NCI-H524 treated with DMSO at 0.1 percent for 48 hours (cell line): ENCODE data around the gene DMRTC2.

Experiments used
- DNase-seq: peaks from one replicate; lab custom pipeline; 2025; lab: John Stamatoyannopoulos, UW

DMRTC2 gene

GRCh38 chr19:41845001-41845050, at the start of gene DMRTC2:
Gene DMRTC2, plus strand, starts transcription at chr19:41845042. Its CDS starts 2,387 bp downstream, at chr19:41847429.
- DNase-seq, result no peak

GRCh38 chr19:41796362-41796761, 48.5 kb upstream of the DMRTC2 start, which contains the start of gene CEACAM3:
Gene CEACAM3, plus strand, starts transcription at chr19:41796587. Its CDS starts 91 bp downstream, at chr19:41796678.
- DNase-seq, result no peak

DNA sequence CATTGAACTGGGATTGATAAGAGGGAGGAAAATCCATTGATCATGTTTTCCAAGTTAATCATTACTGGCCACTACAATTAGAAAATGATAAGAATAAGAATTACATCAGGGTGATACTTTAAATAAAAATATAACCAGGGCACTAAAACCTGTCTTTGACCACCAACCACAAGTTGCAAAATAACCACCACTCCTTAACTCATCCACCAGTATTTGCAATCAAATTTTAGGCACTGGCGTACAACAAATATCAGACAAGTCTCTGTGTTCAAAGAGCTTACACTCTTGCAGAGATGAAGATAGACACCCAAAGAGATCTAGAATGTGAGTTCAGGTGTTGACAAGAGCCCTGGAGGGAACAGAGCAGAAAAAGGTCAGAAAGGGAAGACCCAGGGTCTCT, 47.9 kb upstream of the DMRTC2 start:
- no peak for DNase-seq

DNA sequence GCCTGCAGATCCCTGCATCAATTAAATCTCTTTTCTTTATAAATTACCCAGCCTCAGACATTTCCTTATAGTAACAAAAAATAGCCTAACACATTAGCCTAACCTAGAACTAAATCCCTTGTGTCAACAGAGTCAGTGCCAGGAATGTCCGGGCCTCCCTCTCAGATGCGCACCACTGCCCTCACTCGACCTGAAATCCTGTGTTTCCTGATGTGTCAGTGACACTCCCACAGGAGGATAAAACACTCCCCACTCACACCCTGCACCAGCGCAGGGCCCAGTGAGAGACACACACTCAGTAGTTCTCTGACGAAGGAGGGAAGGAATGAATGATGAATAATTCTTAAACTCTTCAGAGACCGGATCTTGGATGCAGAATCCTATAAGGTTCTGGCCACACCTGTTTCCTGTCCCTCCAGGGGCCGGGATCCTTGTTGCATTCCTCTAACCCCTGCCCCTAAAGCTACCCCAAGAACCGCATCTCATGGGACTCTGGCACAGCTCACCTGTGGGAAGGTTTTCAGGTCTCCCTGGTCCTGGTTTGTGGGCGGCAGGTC, 45.3 kb upstream of the DMRTC2 start:
- no peak for DNase-seq

DNA sequence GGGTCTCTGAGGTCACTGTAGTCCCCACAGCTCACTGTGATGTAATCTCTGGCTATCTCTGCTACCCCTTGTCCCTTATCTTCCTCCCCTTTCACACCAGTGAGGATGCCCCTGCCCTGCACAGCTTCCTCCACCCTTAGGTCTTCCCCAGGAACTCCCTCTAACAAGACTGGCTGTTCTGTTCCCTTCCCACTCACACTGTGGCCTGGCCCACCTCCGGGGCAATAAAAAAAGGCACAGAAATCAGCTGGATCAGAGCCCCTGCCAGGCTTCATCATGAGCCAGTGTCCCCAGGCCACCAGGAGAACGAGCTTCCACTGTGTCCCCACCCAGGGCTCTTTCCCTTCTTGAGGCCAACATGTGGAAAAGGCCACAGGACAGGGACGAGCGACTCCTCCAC, 43.8 kb upstream of the DMRTC2 start:
- DNase-seq, result no peak

GRCh38 chr19:41801792-41802211, 43.0 kb upstream of the DMRTC2 start:
- no peak for DNase-seq

- DNase-seq, result no peak
These were observed 42.1 kb upstream of the DMRTC2 start for GRCh38 chr19:41802770-41803169.

DNA sequence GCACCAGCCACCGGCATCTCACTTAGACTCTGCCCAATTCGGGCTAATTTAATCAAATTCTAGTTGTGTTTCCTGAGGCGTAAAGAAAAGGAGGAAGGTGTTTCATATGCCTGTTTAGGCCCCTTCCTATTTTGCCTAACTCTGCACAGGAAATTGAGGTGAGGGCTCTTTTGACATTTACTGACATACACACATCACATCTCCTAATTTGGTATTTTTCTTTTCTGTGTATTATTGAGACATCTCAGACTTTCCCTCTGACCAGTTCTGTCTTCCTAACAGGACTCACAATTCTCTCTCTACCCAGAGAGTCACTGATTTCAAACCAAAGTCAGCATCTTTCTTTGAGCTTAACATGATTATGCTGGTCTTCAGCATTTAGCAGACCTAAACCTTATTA, 40.5 kb upstream of the DMRTC2 start:
- no peak for DNase-seq

DNA sequence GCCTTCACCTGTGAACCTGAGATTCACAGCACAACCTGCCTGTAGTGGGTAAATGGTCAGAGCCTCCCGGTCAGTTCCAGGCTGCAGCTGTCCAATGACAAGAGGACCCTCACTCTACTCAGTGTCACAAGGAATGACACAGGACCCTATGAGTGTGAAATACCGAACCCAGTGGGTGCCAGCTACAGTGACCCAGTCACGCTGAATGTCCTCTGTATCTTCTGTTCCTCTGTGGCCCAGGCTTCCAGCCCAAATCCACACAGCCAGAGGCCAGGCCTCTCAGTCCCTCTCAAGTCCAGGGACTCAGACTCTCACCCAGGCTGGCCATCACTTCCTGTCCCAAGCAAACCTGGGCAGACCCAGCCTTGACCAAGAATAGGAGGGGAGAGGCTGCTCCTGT, 37.7 kb upstream of the DMRTC2 start:
- no peak for DNase-seq

DNA sequence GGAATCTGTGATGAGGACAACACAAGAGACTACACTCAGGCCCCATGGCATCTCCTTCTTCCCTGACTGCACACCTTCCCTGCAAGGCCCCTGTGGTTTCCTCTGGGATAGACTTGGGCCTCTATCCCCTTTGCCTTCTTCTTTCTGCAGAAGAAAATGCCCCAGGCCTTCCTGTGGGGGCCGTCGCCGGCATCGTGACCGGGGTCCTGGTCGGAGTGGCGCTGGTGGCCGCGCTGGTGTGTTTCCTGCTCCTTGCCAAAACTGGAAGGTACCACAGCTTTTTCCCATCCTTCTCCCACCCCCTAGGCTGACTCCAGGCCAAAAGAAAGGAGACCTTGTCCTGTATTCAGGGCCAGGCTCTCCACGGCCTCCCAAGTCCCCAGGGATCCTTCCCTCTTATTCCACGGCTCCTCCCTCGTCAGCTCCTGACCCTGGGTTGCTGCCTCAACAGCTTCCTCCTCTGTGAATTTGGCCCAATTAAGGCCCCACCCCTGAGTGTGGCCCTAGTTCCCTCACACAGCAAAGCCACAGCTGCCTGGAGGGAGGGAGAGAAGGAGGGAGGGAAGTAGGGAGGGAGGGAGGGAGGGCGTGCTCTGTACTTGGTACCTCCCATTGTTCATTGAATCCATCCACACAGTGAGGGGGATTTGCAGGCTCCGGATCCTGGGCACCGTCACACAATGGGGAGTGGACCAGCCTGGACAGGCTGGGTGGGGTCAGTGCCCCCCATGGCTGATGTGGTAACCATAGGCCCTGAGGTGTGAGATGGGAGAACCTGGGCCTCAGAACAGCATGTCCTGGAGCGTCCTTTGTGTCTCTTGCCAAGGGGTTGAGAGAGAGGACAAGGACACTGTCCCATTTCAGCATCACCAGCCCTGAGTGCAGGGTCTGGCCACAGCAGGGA, 35.9 kb upstream of the DMRTC2 start:
- DNase-seq, result no peak

- DNase-seq, result no peak
These were observed 34.5 kb upstream of the DMRTC2 start for GRCh38 chr19:41810301-41810700.

DNA sequence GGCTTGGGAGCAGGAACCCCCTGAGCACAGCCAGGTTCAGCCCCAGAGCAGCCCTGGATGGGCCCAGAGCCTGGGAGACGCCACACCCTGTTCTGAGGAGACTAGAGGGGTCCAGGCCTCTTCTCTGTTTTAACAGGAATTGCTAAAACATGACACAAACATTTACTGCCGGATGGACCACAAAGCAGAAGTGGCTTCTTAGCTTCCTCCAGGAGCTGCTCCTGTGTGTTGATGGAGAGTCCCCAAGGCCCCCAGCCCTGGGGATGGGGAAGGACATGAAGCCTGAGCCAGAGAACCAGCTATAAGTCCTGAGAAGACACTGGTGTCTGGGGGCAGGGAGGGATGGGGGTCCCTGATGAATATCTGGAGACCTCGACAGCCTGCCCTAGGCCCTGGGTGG, 33.8 kb upstream of the DMRTC2 start:
- no peak for DNase-seq

GRCh38 chr19:41811981-41812380, 32.9 kb upstream of the DMRTC2 start:
- DNase-seq, result no peak

- DNase-seq, result no peak
These were observed 30.9 kb upstream of the DMRTC2 start for GRCh38 chr19:41813911-41814310.

GRCh38 chr19:41815301-41815700, 29.5 kb upstream of the DMRTC2 start:
- DNase-seq, result no peak

DNA sequence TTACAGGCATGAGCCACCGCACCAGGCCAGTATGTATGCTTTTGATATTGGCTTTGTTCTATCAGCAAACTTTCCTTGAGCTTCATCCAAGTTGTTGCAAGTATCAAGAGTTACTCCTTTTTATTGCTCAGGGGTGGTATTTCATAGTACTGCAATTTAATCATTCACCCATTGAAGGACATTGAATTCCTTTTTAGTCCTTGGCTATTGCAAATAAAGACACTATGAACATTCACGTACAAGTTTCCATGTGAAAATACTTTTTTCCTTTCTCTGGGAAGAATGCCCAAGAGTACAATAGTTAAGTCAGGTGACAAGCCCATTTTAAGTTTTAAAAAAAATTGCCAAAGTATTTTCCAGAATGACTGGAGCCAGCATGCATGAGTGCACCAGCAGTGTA, 28.1 kb upstream of the DMRTC2 start:
- no peak for DNase-seq

DNA sequence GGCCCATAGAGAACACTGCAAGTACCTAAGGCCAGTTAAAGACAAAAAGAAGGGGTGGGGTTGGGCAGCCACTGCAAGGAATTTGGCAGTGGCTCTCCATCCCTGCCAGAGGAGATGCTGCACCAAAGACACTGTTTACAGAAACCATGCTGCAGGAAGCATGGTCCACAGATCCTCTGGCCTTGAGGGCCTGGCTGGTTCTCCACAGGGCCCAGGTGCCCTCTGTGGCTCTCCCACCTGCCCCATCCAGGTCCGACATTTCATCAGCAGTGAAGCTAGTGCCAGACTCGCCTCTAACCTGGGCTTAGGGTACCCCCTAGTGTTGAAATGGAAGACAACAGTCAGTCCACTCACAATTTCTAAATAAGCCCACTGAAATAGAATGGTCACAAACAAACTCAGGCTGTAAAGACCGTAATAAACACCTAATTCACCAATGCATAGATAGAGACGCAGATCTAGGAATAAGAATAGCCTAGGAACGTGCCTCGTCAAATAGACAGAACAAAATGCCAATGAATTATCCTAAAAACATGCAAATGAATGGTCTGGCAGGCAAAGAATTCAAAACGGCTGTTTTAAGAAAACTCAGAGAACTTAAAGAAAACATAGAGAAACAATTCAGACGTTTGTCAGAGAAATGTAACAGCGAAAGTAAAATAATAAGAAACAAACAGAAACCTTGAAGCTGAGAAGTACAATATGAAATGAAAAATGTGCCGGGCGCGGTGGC, 23.7 kb upstream of the DMRTC2 start:
- peak; percentile 2 for DNase-seq

GRCh38 chr19:41837981-41838708, 6.7 kb upstream of the DMRTC2 start:
- no peak for DNase-seq

- DNase-seq, result no peak
These were observed 5.6 kb upstream of the DMRTC2 start for GRCh38 chr19:41839211-41839610.

DNA sequence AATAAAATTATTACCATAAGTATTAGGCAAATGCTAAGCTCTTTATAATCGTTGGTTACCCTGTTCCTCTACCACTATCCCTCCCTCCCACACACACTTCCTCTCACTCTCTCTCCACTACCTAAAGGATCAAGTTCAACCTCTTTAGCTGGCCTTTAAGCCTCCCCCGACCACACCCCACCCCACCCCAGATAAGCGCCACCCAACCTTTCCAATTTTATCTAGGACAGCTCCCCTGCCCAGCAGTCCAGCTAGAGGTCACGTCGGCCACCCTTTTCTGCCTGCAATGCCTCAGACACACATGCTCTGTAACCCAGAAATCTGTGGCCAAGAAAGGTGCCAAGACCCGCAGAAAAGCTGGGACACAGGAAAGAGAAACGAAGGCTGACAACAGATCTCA, 1.5 kb upstream of the DMRTC2 start:
- DNase-seq, result no peak

GRCh38 chr19:41844601-41845000, 241 bp upstream of the DMRTC2 start, which contains the start of gene LYPD4:
Gene LYPD4, minus strand, starts transcription at chr19:41844683. Its CDS starts 5,398 bp downstream, at chr19:41839285.
- no peak for DNase-seq

GRCh38 chr19:41845051-41845590, 279 bp downstream of the DMRTC2 start:
- no peak for DNase-seq
